AG09309 (cell line): ENCODE data around the gene TF.

Source experiments
- DNase-seq: peaks from one replicate; pipeline ENCODE4 v3.0.0-alpha.2; 2010; ENCODE audit warnings: low read depth
- H3K4me3 ChIP-seq: 2 replicates; pipeline ENCODE4 v1.5.1; 2011; ENCODE audit warnings: mild to moderate bottlenecking, low read depth, low read length, moderate library complexity; ENCODE audit not compliant: control insufficient read depth
- CTCF ChIP-seq: IDR thresholded peaks from 2 replicates; pipeline ENCODE4 v1.5.1; 2011; ENCODE audit warnings: mild to moderate bottlenecking, low read depth, low read length, inconsistent platforms; ENCODE audit not compliant: insufficient read depth, control insufficient read depth; ENCODE audit errors: missing control alignments

The TF gene

GRCh38 chr3:133833267-133833666 is 87.1 kb downstream of the TF start:
- H3K4me3 ChIP-seq = no peak overlapping the region
- DNase-seq = no peak
- TF ChIP-seq CTCF = no peak

- no peak for TF ChIP-seq CTCF
- no peak for DNase-seq
- no peak overlapping the region for H3K4me3 ChIP-seq
Measured at GRCh38 chr3:133833880-133834620, 87.9 kb downstream of the TF start.

GRCh38 chr3:133834621-133835417 is 88.6 kb downstream of the TF start:
- H3K4me3 ChIP-seq = no peak overlapping the region
- DNase-seq = no peak
- no peak for TF ChIP-seq CTCF

- no peak for DNase-seq
- TF ChIP-seq CTCF = no peak
- H3K4me3 ChIP-seq = no peak overlapping the region
Measured at GRCh38 chr3:133835418-133835743, 89.2 kb downstream of the TF start.

- TF ChIP-seq CTCF = no peak
- no peak overlapping the region for H3K4me3 ChIP-seq
- no peak for DNase-seq
Measured at GRCh38 chr3:133835961-133836360, 89.8 kb downstream of the TF start.

GRCh38 chr3:133836497-133837158 is 90.4 kb downstream of the TF start:
- TF ChIP-seq CTCF = no peak
- DNase-seq = no peak

More at GRCh38 chr3:133836497-133837158, 90.4 kb downstream of the TF start:
- H3K4me3 ChIP-seq = no peak overlapping the region
